Measurements from ENCODE around the gene PLEKHF1. TPM values are rescaled to one million over a fixed set of nuclear protein-coding genes. Genes with fewer than 3 reads are reported as not detected.

Gene PLEKHF1
- total and polyA plus RNA-seq, 2 of the 13 experiments (the other 11 are each of a cell fraction or from before 2014, with no cell fraction given), result 2.9 to 3.8 TPM

DNA sequence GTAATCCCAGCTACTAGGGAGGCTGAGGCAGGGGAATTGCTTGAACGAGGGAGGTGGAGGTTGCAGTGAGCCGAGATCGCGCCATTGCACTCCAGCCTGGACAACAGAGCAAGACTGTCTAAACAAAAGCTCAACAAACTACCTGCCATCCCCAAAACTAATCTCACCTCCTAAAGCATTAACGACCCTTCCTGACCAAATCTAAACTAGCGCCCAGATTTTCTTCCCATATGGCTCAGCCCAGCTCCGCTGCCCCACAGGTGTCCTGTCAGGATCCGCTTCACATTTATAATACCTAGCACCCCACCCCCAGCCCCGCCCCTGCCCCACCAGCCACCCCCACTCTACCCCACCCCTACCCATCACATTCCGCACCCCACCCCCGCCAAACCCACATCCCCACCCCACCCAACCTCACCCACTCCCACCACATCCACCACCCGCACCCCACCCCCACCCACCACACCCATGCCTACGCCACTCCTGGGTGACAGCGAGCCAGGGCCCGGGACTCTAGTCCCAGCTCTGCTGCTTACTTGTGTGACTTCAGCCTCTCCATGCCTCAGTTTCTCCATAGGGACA lies 49.2 kb downstream of the PLEKHF1 start:
- H3K36me3 ChIP-seq (replicated peaks in 1 of 2; ENCODE audit: control insufficient read depth in 1 of 2, insufficient read depth in 2 of 2, low read length in 2 of 2), result no peaks in the 10 kb centered on the region
- no peak for FAIRE-seq
- intact Hi-C loops (cut with micrococcal nuclease; ENCODE audit: unreplicated experiment) (no loop called here), in situ Hi-C loops (cut with HindIII; ENCODE audit: extremely low pct_ligation_motif_present, low pct_unique_long_range_greater_than_20kb) (no loop called here)
- H3K4me3 ChIP-seq (replicated peaks in 1 of 3; ENCODE audit: insufficient read depth in 1 of 3, low read depth in 2 of 3, low read length in 3 of 3), result peak overlapping the region; percentile 77 to 96 (median 85)
- peak overlapping the region; percentile 87 for H3K27ac ChIP-seq (ENCODE audit: extremely low read length, insufficient read depth, low read length)
- no TSS peak for BruUV-seq (replicated peaks)
- H3K27me3 ChIP-seq (ENCODE audit: control insufficient read depth in 1 of 2, insufficient read depth in 2 of 2, low read length in 2 of 2), result no peaks in the 10 kb centered on the region
- H3K4me1 ChIP-seq (ENCODE audit: insufficient read depth, low read length), result peaks cover 61% of the 10 kb centered on the region
- peak; percentile 2; the same call in 2 of the 3 replicates for ATAC-seq
- DNase-seq (ENCODE audit: low spot score), result no peak
- WGBS (ENCODE audit: low lambda C conversion rate), result 32% methylated on average over 15 of the region's 15 CpGs
- CTCF ChIA-PET (ENCODE audit: low intra/inter-chr PET ratio, low total read pairs), result interaction anchor here (2.8 kb wide), 1 partner anchor 20 kb away, joined by 66 read pairs; no protein-coding TSS in a partner anchor
- POLR2A ChIA-PET, result interaction anchor here (0.8 to 5.2 kb wide), 5 partner anchors 21 to 131 kb away, joined by 3 to 44 read pairs (median 4); partner anchors contain the start of genes PLEKHF1 and POP4
- H3K4me2 ChIP-seq (ENCODE audit: low read depth, low read length), result peak overlapping the region; percentile 89
- TF ChIP-seq NONO (IDR thresholded peaks at IDR 0.05) (no peak), NONO (CRISPR knock-in tag; conservative IDR thresholded peaks at IDR 0.05) (no peak), ZFP82 (CRISPR knock-in tag; IDR thresholded peaks at IDR 0.05; ENCODE audit: borderline replicate concordance) (0 out of 2 replicates have a peak, but pooled peaks have one; percentile 6), ZBTB39 (CRISPR knock-in tag; IDR thresholded peaks at IDR 0.05) (no peak), BRD4 (CRISPR knock-in tag; IDR thresholded peaks at IDR 0.05) (no peak)
- peaks cover 9% of the 10 kb centered on the region for H3K79me2 ChIP-seq (ENCODE audit: insufficient read depth, low read length)
- H3K9ac ChIP-seq (ENCODE audit: insufficient read depth, low read depth, low read length), result peak overlapping the region; percentile 90
- H2AFZ ChIP-seq (ENCODE audit: low read length), result no peak overlapping the region
- H4K20me1 ChIP-seq (ENCODE audit: insufficient read depth, low read length), result no peaks in the 10 kb centered on the region
- H3K9me3 ChIP-seq (ENCODE audit: low read length), result no peaks in the 10 kb centered on the region
